HEK293T (cell line): ENCODE measurements around the gene POU6F2.

Source experiments
- ARNT ChIP-seq: fragments of 450-650 bp; IDR thresholded peaks from 2 replicates; pipeline ENCODE4 v1.6.1; 2017; ENCODE audit warnings: mild to moderate bottlenecking
- BHLHE40 ChIP-seq: fragments of 450-650 bp; IDR thresholded peaks from 2 replicates; pipeline ENCODE4 v1.6.1; 2016; ENCODE audit warnings: mild to moderate bottlenecking, moderate library complexity, borderline replicate concordance
- ELF4 ChIP-seq: fragments of 450-650 bp; IDR thresholded peaks from 2 replicates; pipeline ENCODE4 v1.6.1; 2017; ENCODE audit warnings: antibody characterized with exemption
- FOXA1 ChIP-seq: fragments of 450-650 bp; IDR thresholded peaks from 2 replicates; pipeline ENCODE4 v1.6.1; 2016; ENCODE audit warnings: mild to moderate bottlenecking
- FOXK2 ChIP-seq: fragments of 450-650 bp; IDR thresholded peaks from 2 replicates; pipeline ENCODE4 v1.6.1; 2016; ENCODE audit warnings: mild to moderate bottlenecking
- FOXM1 ChIP-seq: fragments of 450-650 bp; IDR thresholded peaks from 2 replicates; pipeline ENCODE4 v1.6.1; 2017; ENCODE audit warnings: mild to moderate bottlenecking, borderline replicate concordance
- HDGF ChIP-seq: fragments of 450-650 bp; IDR thresholded peaks from 2 replicates; pipeline ENCODE4 v1.6.1; 2017; ENCODE audit warnings: antibody characterized with exemption, borderline replicate concordance
- L3MBTL2 ChIP-seq: fragments of 450-650 bp; conservative IDR thresholded peaks from 2 replicates; pipeline ENCODE4 v1.6.1; 2016; ENCODE audit warnings: mild to moderate bottlenecking
- NFRKB ChIP-seq: fragments of 450-650 bp; IDR thresholded peaks from 2 replicates; pipeline ENCODE4 v1.6.1; 2016; ENCODE audit warnings: mild to moderate bottlenecking, moderate library complexity
- SP1 ChIP-seq: fragments of 450-650 bp; IDR thresholded peaks from 2 replicates; pipeline ENCODE4 v1.6.1; 2017
- SUZ12 ChIP-seq: fragments of 450-650 bp; IDR thresholded peaks from 2 replicates; pipeline ENCODE4 v1.6.1; 2016; ENCODE audit warnings: mild to moderate bottlenecking
- TARDBP ChIP-seq: fragments of 450-650 bp; IDR thresholded peaks from 2 replicates; pipeline ENCODE4 v1.6.1; 2016
- ZNF384 ChIP-seq: fragments of 450-650 bp; IDR thresholded peaks from 2 replicates; pipeline ENCODE4 v1.6.1; 2016
- TF ChIP-seq, protein P1 (sequence below): fragments of 450-650 bp; IDR thresholded peaks from 2 replicates; pipeline ENCODE4 v1.6.1; 2016

DNA sequence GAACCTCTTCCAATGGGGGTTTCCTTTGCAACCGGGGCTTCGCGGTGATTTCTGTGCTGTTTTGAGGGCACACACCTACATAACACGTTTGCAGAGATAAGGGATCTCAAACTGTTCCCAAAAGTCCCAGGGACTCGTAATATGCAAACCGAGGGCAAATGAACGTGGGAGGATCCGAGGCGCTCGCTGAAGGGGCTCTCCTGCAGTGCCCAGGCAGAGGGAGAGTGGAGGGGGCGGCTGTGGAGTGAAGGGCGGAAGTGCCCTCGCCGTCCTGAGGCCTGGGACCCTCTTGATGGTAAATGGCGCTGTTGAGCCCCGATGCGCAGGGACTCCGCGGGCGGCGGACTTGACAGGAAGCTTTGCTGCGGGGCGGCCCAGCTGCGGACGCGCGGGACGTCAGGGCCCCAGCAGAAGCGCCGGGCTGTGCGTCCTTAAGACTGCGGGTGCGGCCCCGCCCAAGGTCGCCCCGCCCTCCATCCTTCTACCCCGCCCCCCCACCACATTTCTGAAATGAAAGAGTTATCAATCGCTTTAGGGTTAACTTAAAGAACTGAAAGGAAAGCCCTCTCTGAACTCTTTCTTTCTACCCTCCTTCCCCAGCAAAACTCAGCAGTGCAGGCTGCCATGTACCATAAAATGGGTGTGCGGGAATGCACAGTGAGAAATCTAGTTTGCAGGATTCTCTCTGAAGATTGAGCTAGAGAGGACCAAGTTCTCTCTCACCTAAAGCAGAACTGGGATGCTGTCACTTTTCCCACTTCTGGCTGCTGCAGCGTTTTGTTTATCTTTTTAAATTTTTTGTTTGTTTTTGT is 436.7 kb downstream of the POU6F2 start:
- no peak for TF ChIP-seq FOXM1
- TF ChIP-seq L3MBTL2, result peak; percentile 78
- no peak for TF ChIP-seq SP1
- TF ChIP-seq BHLHE40, result no peak
- no peak for TF ChIP-seq SUZ12
- no peak for TF ChIP-seq FOXK2
- no peak for TF ChIP-seq FOXA1
- no peak for TF ChIP-seq TARDBP
- no peak for TF ChIP-seq ZNF384
- no peak for TF ChIP-seq HDGF
- peak; percentile 14; the same call in 1 of the 2 replicates for TF ChIP-seq ELF4
- TF ChIP-seq, protein P1, sequence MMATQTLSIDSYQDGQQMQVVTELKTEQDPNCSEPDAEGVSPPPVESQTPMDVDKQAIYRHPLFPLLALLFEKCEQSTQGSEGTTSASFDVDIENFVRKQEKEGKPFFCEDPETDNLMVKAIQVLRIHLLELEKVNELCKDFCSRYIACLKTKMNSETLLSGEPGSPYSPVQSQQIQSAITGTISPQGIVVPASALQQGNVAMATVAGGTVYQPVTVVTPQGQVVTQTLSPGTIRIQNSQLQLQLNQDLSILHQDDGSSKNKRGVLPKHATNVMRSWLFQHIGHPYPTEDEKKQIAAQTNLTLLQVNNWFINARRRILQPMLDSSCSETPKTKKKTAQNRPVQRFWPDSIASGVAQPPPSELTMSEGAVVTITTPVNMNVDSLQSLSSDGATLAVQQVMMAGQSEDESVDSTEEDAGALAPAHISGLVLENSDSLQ, result no peak
- TF ChIP-seq NFRKB, result no peak
- no peak for TF ChIP-seq ARNT
